Skeletal muscle tissue (tissue), 4 donors: ENCODE data around the gene ERCC8. TPM values are rescaled to one million over a fixed set of nuclear protein-coding genes. Genes with fewer than 3 reads are reported as not detected.
"Not testable (repeated sequence)": the region's sequence is repeated elsewhere in the genome, so short reads cannot be mapped to it uniquely, and the experiment has no call there.

Experiments
- H3K27ac ChIP-seq: one replicate; pipeline ENCODE4 v1.7.0; 2013; ENCODE audit warnings: mild to moderate bottlenecking, low read depth, low read length, inconsistent platforms
- H3K27me3 ChIP-seq, 3 donors: one replicate each; pipeline ENCODE4 v1.7.0; 2013; ENCODE audit warnings: low read length in 3 of 3; ENCODE audit not compliant: control insufficient read depth in 3 of 3, insufficient read depth in 3 of 3
- H3K36me3 ChIP-seq, 3 donors: one replicate each; pipeline ENCODE4 v1.7.0; 2013; ENCODE audit warnings: low read length in 3 of 3; ENCODE audit not compliant: control insufficient read depth in 3 of 3, insufficient read depth in 3 of 3
- H3K4me1 ChIP-seq, 3 donors: one replicate each; pipeline ENCODE4 v1.7.0; 2013; ENCODE audit warnings: low read length in 3 of 3, mild to moderate bottlenecking in 3 of 3; ENCODE audit not compliant: control insufficient read depth in 3 of 3, insufficient read depth in 3 of 3
- H3K4me3 ChIP-seq, 3 donors: one replicate each; pipeline ENCODE4 v1.7.0; 2013; ENCODE audit warnings: low read length in 3 of 3
- H3K9ac ChIP-seq, 3 donors: one replicate each; pipeline ENCODE4 v1.7.0; 2013; ENCODE audit warnings: low read length in 3 of 3, mild to moderate bottlenecking in 3 of 3, moderate library complexity in 2 of 3, low read depth in 1 of 3
- H3K9me3 ChIP-seq, 3 donors: one replicate each; pipeline ENCODE4 v1.7.0; 2013; ENCODE audit warnings: low read length in 3 of 3; ENCODE audit not compliant: control insufficient read depth in 3 of 3
- total RNA-seq: library from RNA; depleted of rRNA; stranded (reverse); fragments of >200 nt; gene quantifications from one replicate; pipeline ENCODE4 v1.2.3, GENCODE V29; 2014
- donor health status: Osteomylitis.

ERCC8 gene
- total RNA-seq, 1 donor from 2014 or later, result 19.3 TPM

DNA sequence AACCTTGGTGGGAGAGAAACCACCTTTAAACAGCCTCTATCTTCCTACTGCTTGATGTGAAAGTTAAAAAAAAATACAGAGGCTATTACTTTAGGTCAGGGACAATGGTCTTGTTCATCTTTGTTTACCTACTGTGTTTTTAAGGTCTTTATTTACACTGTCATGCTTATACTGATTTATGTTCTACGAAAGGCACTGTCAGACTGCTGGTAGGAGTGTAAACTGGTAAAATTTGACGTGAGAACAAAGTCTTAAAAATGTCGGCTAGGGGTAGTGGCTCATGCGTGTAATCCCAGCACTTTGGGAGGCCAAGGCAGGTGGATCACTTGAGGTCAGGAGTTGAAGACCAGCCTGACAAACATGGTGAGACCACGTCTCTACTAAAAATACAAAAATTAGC is 58.7 kb downstream of the ERCC8 start:
- no peak overlapping the region for H3K4me3 ChIP-seq
- H3K36me3 ChIP-seq, result peaks cover 0 to 5% (median 5%) of the 10 kb centered on the region in 3 donors
- no peaks in the 10 kb centered on the region for H3K9me3 ChIP-seq
- no peaks in the 10 kb centered on the region for H3K4me1 ChIP-seq
- no peak overlapping the region for H3K27ac ChIP-seq
- H3K27me3 ChIP-seq, result no peaks in the 10 kb centered on the region
- H3K9ac ChIP-seq, result no peak overlapping the region

- Histone ChIP-seq H3K27me3 (no peaks in the 10 kb centered on the region), H3K4me1 (no peaks in the 10 kb centered on the region), H3K4me3 (no peak overlapping the region), H3K9ac (no peak overlapping the region), H3K9me3 (no peaks in the 10 kb centered on the region), H3K27ac (no peak overlapping the region), H3K36me3 (peaks cover 0 to 5% (median 5%) of the 10 kb centered on the region in 3 donors)
Observed at GRCh38 chr5:60883229-60883628, 61.6 kb downstream of the ERCC8 start.

GRCh38 chr5:60872892-60873291 is 72.0 kb downstream of the ERCC8 start:
- peaks cover 0 to 5% (median 0%) of the 10 kb centered on the region in 3 donors for H3K9me3 ChIP-seq
- no peak overlapping the region for H3K27ac ChIP-seq
- no peaks in the 10 kb centered on the region for H3K27me3 ChIP-seq
- H3K4me3 ChIP-seq, result no peak overlapping the region
- H3K9ac ChIP-seq, result no peak overlapping the region
- no peaks in the 10 kb centered on the region for H3K4me1 ChIP-seq
- H3K36me3 ChIP-seq, result no peaks in the 10 kb centered on the region

DNA sequence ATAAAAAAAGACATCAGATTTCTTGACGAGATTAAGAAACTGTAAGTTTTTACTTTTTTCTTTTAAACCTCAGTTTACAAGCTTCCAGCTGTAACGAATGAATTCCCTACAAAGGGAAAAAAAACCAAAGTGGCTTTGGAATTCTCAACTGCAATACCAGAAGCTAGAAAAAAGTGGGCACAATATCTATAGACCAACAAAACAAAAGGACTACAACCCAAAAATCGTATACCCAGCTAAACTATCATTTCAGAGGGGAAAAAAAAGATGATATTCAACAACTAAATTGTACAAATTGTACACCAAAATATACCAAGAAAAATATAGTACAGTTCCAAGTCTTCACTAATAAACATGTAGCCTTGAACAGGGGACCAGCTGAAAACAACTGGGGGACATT is 74.0 kb downstream of the ERCC8 start:
- Histone ChIP-seq H3K9me3 (peaks cover 0 to 5% (median 0%) of the 10 kb centered on the region in 3 donors), H3K4me3 (no peak overlapping the region), H3K36me3 (no peaks in the 10 kb centered on the region), H3K27ac (no peak overlapping the region), H3K9ac (no peak overlapping the region), H3K4me1 (no peaks in the 10 kb centered on the region), H3K27me3 (no peaks in the 10 kb centered on the region)

GRCh38 chr5:60860572-60860971 is 84.3 kb downstream of the ERCC8 start:
- H3K4me3 ChIP-seq, H3K27me3 ChIP-seq, H3K4me1 ChIP-seq: not testable (repeated sequence)

DNA sequence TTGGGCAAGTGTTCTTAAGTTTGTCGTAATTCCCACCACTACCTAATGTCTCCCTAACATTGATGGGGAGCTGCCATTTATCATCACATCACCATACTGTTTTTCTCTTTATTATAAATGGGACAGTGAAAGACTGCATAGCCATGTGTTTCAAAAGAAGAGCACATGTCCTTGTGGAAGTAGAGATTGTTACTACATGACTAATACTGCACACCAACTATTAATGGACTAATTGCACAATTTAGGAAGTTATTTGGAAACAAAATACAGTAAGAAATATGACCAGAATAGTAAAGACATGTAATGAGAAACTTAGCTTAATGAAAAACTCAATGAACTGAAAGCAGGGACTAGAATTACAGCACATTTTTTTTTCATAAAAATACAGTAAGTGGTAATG is 88.8 kb downstream of the ERCC8 start:
- Histone ChIP-seq H3K4me1 (no peaks in the 10 kb centered on the region), H3K4me3 (no peak overlapping the region), H3K9ac (no peak overlapping the region), H3K27me3 (peaks cover 0 to 2% (median 0%) of the 10 kb centered on the region in 3 donors), H3K27ac (no peak overlapping the region), H3K9me3 (no peaks in the 10 kb centered on the region), H3K36me3 (no peaks in the 10 kb centered on the region)

More at GRCh38 chr5:60860572-60860971, 84.3 kb downstream of the ERCC8 start:
- not testable (repeated sequence) for H3K9me3 ChIP-seq, H3K27ac ChIP-seq, H3K36me3 ChIP-seq, H3K9ac ChIP-seq

GRCh38 chr5:60852940-60853339 is 91.9 kb downstream of the ERCC8 start:
- H3K9me3 ChIP-seq, result no peaks in the 10 kb centered on the region
- no peak overlapping the region for H3K9ac ChIP-seq
- no peak overlapping the region for H3K27ac ChIP-seq
- H3K4me1 ChIP-seq, result no peaks in the 10 kb centered on the region
- no peak overlapping the region for H3K4me3 ChIP-seq
- H3K27me3 ChIP-seq, result peaks cover 0 to 2% (median 0%) of the 10 kb centered on the region in 3 donors
- H3K36me3 ChIP-seq, result no peaks in the 10 kb centered on the region

DNA sequence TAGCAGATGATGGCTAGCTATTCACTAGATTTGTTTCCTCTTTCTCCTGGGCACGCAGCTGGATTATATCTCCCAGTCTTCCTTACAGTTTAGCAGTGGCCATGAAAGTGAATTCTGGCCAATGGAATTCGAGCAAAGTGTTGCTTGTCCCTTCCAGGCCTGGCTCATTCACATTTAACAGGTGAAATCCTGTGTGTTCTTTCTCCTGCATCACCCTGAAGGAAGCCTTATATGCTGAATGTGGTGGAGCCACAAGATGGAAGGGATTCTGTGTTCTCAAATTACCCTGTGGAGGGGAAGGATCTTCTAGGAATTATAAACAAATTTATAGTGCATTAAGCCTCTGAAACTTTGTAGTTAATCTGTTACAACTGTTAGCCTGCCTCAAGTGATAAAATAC is 92.6 kb downstream of the ERCC8 start:
- H3K4me1 ChIP-seq, result no peaks in the 10 kb centered on the region
- H3K27ac ChIP-seq, result no peak overlapping the region
- no peaks in the 10 kb centered on the region for H3K36me3 ChIP-seq
- no peak overlapping the region for H3K4me3 ChIP-seq
- H3K9ac ChIP-seq, result no peak overlapping the region
- H3K27me3 ChIP-seq, result peaks cover 0 to 2% (median 0%) of the 10 kb centered on the region in 3 donors
- no peaks in the 10 kb centered on the region for H3K9me3 ChIP-seq

DNA sequence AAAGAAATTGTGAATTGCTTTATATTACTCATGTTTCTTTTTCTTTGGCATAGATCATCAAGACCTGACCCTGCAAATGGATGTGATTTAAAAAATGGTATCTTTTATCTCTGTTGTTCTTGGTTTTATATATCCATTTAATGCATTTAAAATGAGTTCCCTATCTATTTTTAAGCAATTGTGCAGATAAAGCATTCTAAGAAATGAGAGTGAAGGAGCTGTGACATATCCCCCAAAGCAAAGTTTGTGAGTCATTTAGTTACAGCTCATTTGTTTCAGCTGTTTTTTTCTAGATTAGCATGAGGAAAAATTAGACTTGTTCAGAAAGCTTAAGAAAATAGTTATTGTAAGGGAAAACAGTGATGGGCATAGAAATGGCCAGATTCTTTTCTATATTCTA is 93.2 kb downstream of the ERCC8 start:
- Histone ChIP-seq H3K4me1 (no peaks in the 10 kb centered on the region), H3K36me3 (no peaks in the 10 kb centered on the region), H3K9ac (no peak overlapping the region), H3K27me3 (peaks cover 0 to 2% (median 0%) of the 10 kb centered on the region in 3 donors), H3K9me3 (no peaks in the 10 kb centered on the region), H3K4me3 (no peak overlapping the region), H3K27ac (no peak overlapping the region)

DNA sequence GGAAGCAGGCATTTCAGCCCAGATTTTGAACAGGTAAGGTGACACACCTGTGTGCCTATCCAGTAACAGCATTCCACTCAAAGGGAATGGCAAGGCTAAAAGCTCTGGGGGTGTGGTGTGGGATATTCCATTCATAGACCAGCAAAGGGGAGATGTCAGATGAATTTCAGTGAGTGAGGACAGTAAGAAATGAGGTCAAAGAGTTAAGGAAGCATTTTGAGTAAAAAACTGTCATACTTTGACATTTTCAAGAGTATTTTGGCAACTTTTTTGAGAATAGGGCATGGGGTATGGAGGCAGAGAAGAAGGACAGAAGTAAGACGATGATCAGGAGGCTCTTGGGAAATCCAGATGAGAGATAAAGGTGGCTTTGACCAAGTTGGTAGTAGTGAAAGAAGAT is 98.6 kb downstream of the ERCC8 start:
- Histone ChIP-seq H3K4me3 (no peak overlapping the region), H3K27ac (no peak overlapping the region), H3K9me3 (no peaks in the 10 kb centered on the region), H3K27me3 (peaks cover 19 to 39% (median 39%) of the 10 kb centered on the region in 3 donors), H3K36me3 (no peaks in the 10 kb centered on the region), H3K9ac (no peak overlapping the region), H3K4me1 (peaks cover 5 to 13% (median 10%) of the 10 kb centered on the region in 3 donors)
